ENCODE results near the gene HPF1. TPM values are rescaled to one million over a fixed set of nuclear protein-coding genes. Genes with fewer than 3 reads are reported as not detected.
A peak's percentile ranks its signal among the peaks of the same experiment; 100 is the strongest.
"Not testable (repeated sequence)": the region's sequence is repeated elsewhere in the genome, so short reads cannot be mapped to it uniquely, and the experiment has no call there.

The HPF1 gene
- polyA plus RNA-seq, 6 donors from 2014 or later: 24.8 to 42.4 (median 30.6) TPM

GRCh38 chr4:169770416-169770815 lies 12.7 kb upstream of the HPF1 start:
- peaks cover 10 to 24% (median 19%) of the 10 kb centered on the region in 3 donors for H3K27me3 Mint-ChIP-seq
- peaks cover 0 to 10% (median 0%) of the 10 kb centered on the region in 7 donors for H3K9me3 Mint-ChIP-seq
- no peak for ATAC-seq (ENCODE audit: low read depth in 2 of 2)
- peaks cover 0 to 3% of the 10 kb centered on the region in 2 donors for H3K36me3 Mint-ChIP-seq
- H3K4me3 Mint-ChIP-seq: no peak overlapping the region
- H3K27ac Mint-ChIP-seq: no peak overlapping the region
- H3K4me1 Mint-ChIP-seq: peaks cover 2 to 13% (median 4%) of the 10 kb centered on the region in 3 donors
- DNase-seq: no peak

GRCh38 chr4:169768385-169768784 lies 10.6 kb upstream of the HPF1 start:
- Mint-ChIP-seq H3K4me3 (no peak overlapping the region), H3K9me3 (peaks cover 0 to 10% (median 0%) of the 10 kb centered on the region in 7 donors), H3K27ac (no peak overlapping the region), H3K27me3 (peaks cover 5 to 9% (median 6%) of the 10 kb centered on the region in 3 donors), H3K36me3 (no peaks in the 10 kb centered on the region), H3K4me1 (no peaks in the 10 kb centered on the region)
- DNase-seq (no peak), ATAC-seq (ENCODE audit: low read depth in 2 of 2) (no peak)

GRCh38 chr4:169766741-169767140 lies 9.0 kb upstream of the HPF1 start:
- no peak overlapping the region for H3K4me3 Mint-ChIP-seq
- peaks cover 0 to 6% (median 0%) of the 10 kb centered on the region in 3 donors for H3K27me3 Mint-ChIP-seq
- H3K9me3 Mint-ChIP-seq: peaks cover 0 to 10% (median 0%) of the 10 kb centered on the region in 7 donors
- no peak overlapping the region for H3K27ac Mint-ChIP-seq
- no peak for ATAC-seq (ENCODE audit: low read depth in 2 of 2)
- no peak for DNase-seq
- no peaks in the 10 kb centered on the region for H3K4me1 Mint-ChIP-seq
- H3K36me3 Mint-ChIP-seq: no peaks in the 10 kb centered on the region

GRCh38 chr4:169765835-169766234 lies 8.1 kb upstream of the HPF1 start:
- H3K9me3 Mint-ChIP-seq: peaks cover 0 to 10% (median 0%) of the 10 kb centered on the region in 7 donors
- H3K4me1 Mint-ChIP-seq: no peaks in the 10 kb centered on the region
- no peak overlapping the region for H3K27ac Mint-ChIP-seq
- DNase-seq (no peak), ATAC-seq (ENCODE audit: low read depth in 2 of 2) (no peak)
- H3K36me3 Mint-ChIP-seq: no peaks in the 10 kb centered on the region
- peaks cover 0 to 6% (median 0%) of the 10 kb centered on the region in 3 donors for H3K27me3 Mint-ChIP-seq
- no peak overlapping the region for H3K4me3 Mint-ChIP-seq

GRCh38 chr4:169761846-169762245 lies 4.1 kb upstream of the HPF1 start:
- no peak overlapping the region for H3K4me3 Mint-ChIP-seq

GRCh38 chr4:169758401-169758962 lies 738 bp upstream of the HPF1 start:
- no peak for DNase-seq
- H3K4me3 Mint-ChIP-seq: peak overlapping the region; percentile 79 to 94 (median 88)
- peak overlapping the region; percentile 3 to 89 (median 72) for H3K27ac Mint-ChIP-seq
- no peaks in the 10 kb centered on the region for H3K36me3 Mint-ChIP-seq
- H3K27me3 Mint-ChIP-seq: no peaks in the 10 kb centered on the region
- peaks cover 19 to 31% (median 25%) of the 10 kb centered on the region in 3 donors for H3K4me1 Mint-ChIP-seq
- ATAC-seq (ENCODE audit: low read depth in 2 of 2): no peak
- no peaks in the 10 kb centered on the region for H3K9me3 Mint-ChIP-seq

More at GRCh38 chr4:169761846-169762245, 4.1 kb upstream of the HPF1 start:
- Mint-ChIP-seq H3K4me1 (peaks cover 13 to 15% (median 13%) of the 10 kb centered on the region in 3 donors), H3K27ac (peak overlapping the region in 1 of 6 donors; percentile 52), H3K9me3 (no peaks in the 10 kb centered on the region), H3K27me3 (peaks cover 0 to 5% (median 0%) of the 10 kb centered on the region in 3 donors), H3K36me3 (no peaks in the 10 kb centered on the region)
- DNase-seq (no peak), ATAC-seq (ENCODE audit: low read depth in 2 of 2) (no peak)

- no peaks in the 10 kb centered on the region for H3K9me3 Mint-ChIP-seq
- DNase-seq (no peak), ATAC-seq (ENCODE audit: low read depth in 2 of 2) (no peak)
- no peaks in the 10 kb centered on the region for H3K27me3 Mint-ChIP-seq
- peaks cover 0 to 5% of the 10 kb centered on the region in 2 donors for H3K36me3 Mint-ChIP-seq
- peaks cover 19 to 31% (median 25%) of the 10 kb centered on the region in 3 donors for H3K4me1 Mint-ChIP-seq
- H3K27ac Mint-ChIP-seq: peak overlapping the region; percentile 3 to 93 (median 78)
- peak overlapping the region; percentile 79 to 94 (median 88) for H3K4me3 Mint-ChIP-seq
These were observed 671 bp downstream of the HPF1 start for GRCh38 chr4:169756971-169757574.

DNA sequence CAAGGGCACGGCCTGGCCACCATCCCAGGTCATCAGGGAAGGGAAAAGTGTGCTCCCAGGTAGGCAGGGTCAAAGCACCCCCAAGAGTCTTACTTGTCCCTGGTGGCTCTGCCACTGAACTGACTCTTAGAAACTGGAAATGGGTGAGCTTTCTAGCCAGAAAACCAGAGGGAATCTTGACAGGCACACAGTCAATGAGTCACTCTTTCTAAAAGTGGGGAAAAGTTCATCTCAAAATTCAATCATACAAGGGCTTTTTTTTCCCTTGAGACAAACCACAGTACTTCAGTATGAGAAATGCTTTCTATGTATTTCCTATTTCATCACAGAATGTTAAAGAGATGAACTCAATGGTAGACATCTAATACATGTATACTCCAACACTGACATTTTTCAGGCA lies 12.5 kb downstream of the HPF1 start:
- Mint-ChIP-seq H3K4me3 (no peak overlapping the region), H3K36me3 (peaks cover 13% of the 10 kb centered on the region in 2 donors)
- DNase-seq: no peak

GRCh38 chr4:169744601-169745000 lies 13.1 kb downstream of the HPF1 start:
- peaks cover 7 to 13% of the 10 kb centered on the region in 2 donors for H3K36me3 Mint-ChIP-seq
- no peak overlapping the region for H3K4me3 Mint-ChIP-seq
- peak overlapping the region in 1 of 6 donors; percentile 37 for H3K27ac Mint-ChIP-seq
- DNase-seq (no peak), ATAC-seq (ENCODE audit: low read depth in 2 of 2) (no peak)
- H3K4me1 Mint-ChIP-seq: no peaks in the 10 kb centered on the region
- no peaks in the 10 kb centered on the region for H3K27me3 Mint-ChIP-seq
- H3K9me3 Mint-ChIP-seq: no peaks in the 10 kb centered on the region

More for the DNA sequence above, 12.5 kb downstream of the HPF1 start:
- no peaks in the 10 kb centered on the region for H3K4me1 Mint-ChIP-seq
- ATAC-seq (ENCODE audit: low read depth in 2 of 2): no peak
- H3K27me3 Mint-ChIP-seq: no peaks in the 10 kb centered on the region
- no peaks in the 10 kb centered on the region for H3K9me3 Mint-ChIP-seq
- peak overlapping the region in 1 of 6 donors; percentile 37 for H3K27ac Mint-ChIP-seq

GRCh38 chr4:169741569-169741968 lies 16.2 kb downstream of the HPF1 start:
- H3K27me3 Mint-ChIP-seq: no peaks in the 10 kb centered on the region
- no peaks in the 10 kb centered on the region for H3K9me3 Mint-ChIP-seq
- DNase-seq: no peak
- peaks cover 9 to 32% of the 10 kb centered on the region in 2 donors for H3K36me3 Mint-ChIP-seq
- no peak overlapping the region for H3K4me3 Mint-ChIP-seq
- no peak for ATAC-seq (ENCODE audit: low read depth in 2 of 2)
- H3K4me1 Mint-ChIP-seq: no peaks in the 10 kb centered on the region
- no peak overlapping the region for H3K27ac Mint-ChIP-seq

GRCh38 chr4:169738604-169739003 lies 19.1 kb downstream of the HPF1 start:
- H3K4me3 Mint-ChIP-seq; H3K27me3 Mint-ChIP-seq; H3K27ac Mint-ChIP-seq; DNase-seq; H3K9me3 Mint-ChIP-seq; H3K4me1 Mint-ChIP-seq; ATAC-seq (ENCODE audit: low read depth in 2 of 2): not testable (repeated sequence)
- peaks cover 18 to 34% of the 10 kb centered on the region in 2 donors for H3K36me3 Mint-ChIP-seq

DNA sequence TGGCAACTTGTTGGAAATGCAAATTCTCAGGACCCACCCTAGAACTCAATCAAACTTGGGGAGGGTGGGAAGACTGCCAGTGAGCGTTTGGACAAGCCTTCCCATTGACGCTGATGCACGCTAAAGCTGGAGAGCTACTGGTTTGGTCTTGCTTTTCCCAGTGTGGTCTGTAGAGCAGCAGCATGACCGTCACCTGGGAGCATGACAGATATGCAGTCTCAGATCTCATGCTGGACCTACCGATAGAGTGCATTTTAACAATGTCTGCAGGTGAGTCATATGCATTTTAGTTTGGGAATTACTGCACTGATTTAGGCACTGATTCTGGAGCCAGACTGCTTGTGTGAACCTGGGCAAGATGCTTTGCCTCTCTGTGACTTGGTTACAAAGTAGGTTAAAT lies 27.2 kb downstream of the HPF1 start:
- H3K9me3 Mint-ChIP-seq: no peaks in the 10 kb centered on the region
- no peak for ATAC-seq (ENCODE audit: low read depth in 2 of 2)
- no peak overlapping the region for H3K4me3 Mint-ChIP-seq
- no peaks in the 10 kb centered on the region for H3K27me3 Mint-ChIP-seq
- DNase-seq: no peak
- no peak overlapping the region for H3K27ac Mint-ChIP-seq
- H3K4me1 Mint-ChIP-seq: no peaks in the 10 kb centered on the region
- H3K36me3 Mint-ChIP-seq: peaks cover 4 to 21% of the 10 kb centered on the region in 2 donors

GRCh38 chr4:169727616-169728015 lies 30.1 kb downstream of the HPF1 start:
- no peaks in the 10 kb centered on the region for H3K4me1 Mint-ChIP-seq
- H3K4me3 Mint-ChIP-seq: no peak overlapping the region
- no peaks in the 10 kb centered on the region for H3K27me3 Mint-ChIP-seq
- DNase-seq: no peak
- H3K27ac Mint-ChIP-seq: peak overlapping the region in 2 of 6 donors; percentile 33 to 34
- no peaks in the 10 kb centered on the region for H3K9me3 Mint-ChIP-seq
- peaks cover 0 to 7% of the 10 kb centered on the region in 2 donors for H3K36me3 Mint-ChIP-seq
- ATAC-seq (ENCODE audit: low read depth in 2 of 2): no peak

GRCh38 chr4:169724260-169724659 lies 33.5 kb downstream of the HPF1 start:
- peaks cover 11 to 14% of the 10 kb centered on the region in 2 donors for H3K36me3 Mint-ChIP-seq
- H3K9me3 Mint-ChIP-seq: no peaks in the 10 kb centered on the region
- DNase-seq (no peak), ATAC-seq (ENCODE audit: low read depth in 2 of 2) (no peak)
- H3K27ac Mint-ChIP-seq: no peak overlapping the region
- H3K27me3 Mint-ChIP-seq: no peaks in the 10 kb centered on the region
- no peaks in the 10 kb centered on the region for H3K4me1 Mint-ChIP-seq
- H3K4me3 Mint-ChIP-seq: no peak overlapping the region
